ENCODE data around the gene RNU5B-1. TPM values are rescaled to one million over a fixed set of nuclear protein-coding genes. Genes with fewer than 3 reads are reported as not detected.
A peak's percentile ranks its signal among the peaks of the same experiment; 100 is the strongest.
"Not testable (repeated sequence)": the region's sequence is repeated elsewhere in the genome, so short reads cannot be mapped to it uniquely, and the experiment has no call there.

The RNU5B-1 gene
- total and polyA plus RNA-seq, 9 donors: 22.1 to 67.7 (median 29.6) TPM; not detected in 4

- Histone ChIP-seq H3K27me3 (no peaks in the 10 kb centered on the region), H3K36me3 (no peaks in the 10 kb centered on the region), H3K27ac (no peak overlapping the region), H3K4me1 (ENCODE audit: insufficient read depth) (peaks cover 5% of the 10 kb centered on the region), H3K9me3 (no peaks in the 10 kb centered on the region), H3K4me3 (no peak overlapping the region)
- intact Hi-C loops (cut with DNase I): no loop called here
- 34 to 60% (median 50%) methylated on average over 2 of the region's 2 CpGs for WGBS, 3 donors
- DNase-seq: no peak
- TF ChIP-seq EP300 (IDR thresholded peaks at IDR 0.05): no peak
- no peak for TF ChIP-seq POLR2A (IDR thresholded peaks at IDR 0.05)
- TF ChIP-seq CTCF (IDR thresholded peaks at IDR 0.05): no peak
These were observed 39.5 kb upstream of the RNU5B-1 start for GRCh38 chr15:65264863-65265430.

- Histone ChIP-seq H3K27me3 (no peaks in the 10 kb centered on the region), H3K4me1 (ENCODE audit: insufficient read depth) (no peaks in the 10 kb centered on the region), H3K9me3 (no peaks in the 10 kb centered on the region), H3K4me3 (no peak overlapping the region), H3K27ac (no peak overlapping the region), H3K36me3 (no peaks in the 10 kb centered on the region)
- WGBS, 3 donors: 90 to 93% (median 90%) methylated on average over 5 of the region's 5 CpGs
- no peak for TF ChIP-seq CTCF (IDR thresholded peaks at IDR 0.05)
- no peak for TF ChIP-seq POLR2A (IDR thresholded peaks at IDR 0.05)
- no peak for TF ChIP-seq EP300 (IDR thresholded peaks at IDR 0.05)
- no peak for DNase-seq
- intact Hi-C loops (cut with DNase I): no loop called here
These were observed 38.0 kb upstream of the RNU5B-1 start for GRCh38 chr15:65266469-65266868.

GRCh38 chr15:65268411-65268810 is 36.1 kb upstream of the RNU5B-1 start:
- Histone ChIP-seq H3K4me3 (no peak overlapping the region), H3K9me3 (no peaks in the 10 kb centered on the region), H3K27ac (no peak overlapping the region), H3K27me3 (no peaks in the 10 kb centered on the region), H3K36me3 (no peaks in the 10 kb centered on the region), H3K4me1 (ENCODE audit: insufficient read depth) (no peaks in the 10 kb centered on the region)
- WGBS, 3 donors: 96 to 98% (median 98%) methylated on average over 4 of the region's 4 CpGs
- intact Hi-C loops (cut with DNase I): no loop called here
- DNase-seq: no peak
- no peak for TF ChIP-seq EP300 (IDR thresholded peaks at IDR 0.05)
- TF ChIP-seq POLR2A (IDR thresholded peaks at IDR 0.05): no peak
- no peak for TF ChIP-seq CTCF (IDR thresholded peaks at IDR 0.05)

- H3K4me1 ChIP-seq (ENCODE audit: insufficient read depth); H3K4me3 ChIP-seq; H3K36me3 ChIP-seq; H3K27ac ChIP-seq; H3K27me3 ChIP-seq; H3K9me3 ChIP-seq: not testable (repeated sequence)
- intact Hi-C loops (cut with DNase I): loop anchor here (2.0 to 10.0 kb wide), 4 partner anchors 32 to 216 kb away; partner anchors contain the start of gene CLPX (in 1 of the 4)
- WGBS, 3 donors: 46 to 48% (median 47%) methylated on average over 15 of the region's 15 CpGs
- DNase-seq: peak; percentile 72 to 85 (median 78)
- TF ChIP-seq CTCF (IDR thresholded peaks at IDR 0.05): peak; percentile 61 to 87 (median 84)
These were observed 33.5 kb upstream of the RNU5B-1 start for GRCh38 chr15:65270811-65271545.
